ENCODE measurements around the gene MORC3. TPM values are rescaled to one million over a fixed set of nuclear protein-coding genes. Genes with fewer than 3 reads are reported as not detected.
A peak's percentile ranks its signal among the peaks of the same experiment; 100 is the strongest.
"Not testable (repeated sequence)": the region's sequence is repeated elsewhere in the genome, so short reads cannot be mapped to it uniquely, and the experiment has no call there.

Gene MORC3
- total RNA-seq, 1 experiment from 2014 or later = 35.2 TPM

DNA sequence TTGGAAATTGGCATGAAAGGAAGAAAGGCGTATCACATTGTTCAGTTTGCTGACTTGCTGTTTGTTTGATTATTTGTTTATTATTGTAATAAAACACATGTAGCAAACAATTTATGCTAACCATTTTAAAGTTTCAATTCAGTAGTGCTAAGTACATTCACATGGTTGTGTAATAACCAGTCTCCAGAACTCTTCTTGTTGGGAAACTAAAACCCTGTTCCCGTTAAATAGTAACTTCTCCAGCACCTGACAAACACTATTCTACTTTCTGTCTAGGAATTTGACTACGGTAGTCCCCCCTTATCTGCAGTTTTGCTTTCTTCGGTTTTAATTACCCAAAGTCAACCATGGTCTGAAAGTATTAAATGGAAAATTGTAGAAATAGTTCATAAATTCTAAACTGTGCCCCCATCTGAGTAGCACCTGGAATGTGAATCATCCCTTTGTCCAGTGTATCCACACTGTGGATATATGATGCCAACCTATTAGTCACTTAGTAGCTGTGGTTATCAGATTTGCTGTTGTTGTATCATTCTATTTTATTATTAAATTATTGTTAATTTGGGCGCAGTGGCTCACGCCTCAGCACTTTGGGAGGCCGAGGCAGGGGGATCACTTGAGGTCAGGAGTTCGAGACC, 5.5 kb downstream of the MORC3 start:
- DNase-seq (ENCODE audit: low read depth) = peak; percentile 70

DNA sequence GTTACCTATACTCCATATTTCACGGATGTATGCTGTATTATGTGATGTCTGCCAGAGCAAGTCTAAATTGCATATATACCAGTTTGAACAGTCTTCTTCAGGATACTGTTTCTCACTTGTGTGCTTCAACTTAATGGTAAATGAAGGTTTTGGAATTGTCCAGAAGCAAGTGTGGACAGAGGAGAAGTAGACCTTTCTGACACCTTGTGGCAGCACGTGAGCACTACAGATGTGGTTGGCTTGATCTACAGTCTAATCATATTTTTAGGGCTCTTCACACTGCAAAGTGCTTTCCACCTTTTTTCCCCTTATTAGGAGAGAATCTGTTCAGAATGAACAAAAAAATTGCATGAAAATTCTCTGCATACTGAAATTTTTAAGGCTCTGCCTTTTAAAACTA, 10.9 kb downstream of the MORC3 start:
- DNase-seq (ENCODE audit: low read depth) = peak; percentile 64

- peak; percentile 36 for DNase-seq (ENCODE audit: low read depth)
Observed at GRCh38 chr21:36337099-36337509, 17.1 kb downstream of the MORC3 start.

- DNase-seq (ENCODE audit: low read depth) = no peak
Observed at GRCh38 chr21:36338975-36339374, 19.0 kb downstream of the MORC3 start.

DNA sequence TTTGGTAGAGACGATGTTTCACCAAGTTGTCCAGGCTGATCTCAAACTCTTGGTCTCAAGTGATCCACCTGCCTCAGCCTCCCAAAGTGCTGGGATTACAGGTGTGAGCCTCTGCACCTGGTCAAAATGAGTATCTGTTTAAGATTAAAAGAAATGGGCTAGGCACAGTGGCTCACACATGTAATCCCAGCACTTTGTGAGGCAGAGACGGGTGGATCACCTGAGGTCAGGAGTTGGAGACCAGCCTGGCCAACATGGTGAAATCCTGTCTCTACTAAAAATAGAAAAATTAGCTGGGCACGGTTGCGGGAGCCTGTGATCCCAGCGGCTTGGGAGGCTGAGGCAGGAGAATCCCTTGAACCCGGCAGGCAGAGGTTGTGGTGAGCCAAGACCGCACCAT, 22.6 kb downstream of the MORC3 start:
- not testable (repeated sequence) for DNase-seq (ENCODE audit: low read depth)

DNA sequence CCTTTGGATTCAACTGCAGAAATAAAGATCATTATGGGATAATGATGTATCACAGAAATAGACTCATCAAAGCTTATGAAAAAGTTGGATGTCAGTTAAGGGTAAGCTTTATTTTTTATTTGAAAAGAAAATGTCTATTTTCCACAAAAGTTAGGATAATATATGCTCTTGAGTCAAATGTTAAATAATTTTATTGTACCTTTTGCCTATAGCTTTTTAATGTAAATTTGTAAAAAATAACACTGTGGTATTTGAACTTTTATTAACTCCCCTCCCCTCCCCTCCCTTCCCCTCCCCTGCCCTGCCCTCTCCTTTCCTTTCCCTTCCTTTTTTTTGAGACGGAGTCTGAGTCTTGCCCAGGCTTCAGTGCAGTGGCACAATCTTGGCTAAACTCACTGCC, 24.9 kb downstream of the MORC3 start:
- no peak for DNase-seq (ENCODE audit: low read depth)

DNA sequence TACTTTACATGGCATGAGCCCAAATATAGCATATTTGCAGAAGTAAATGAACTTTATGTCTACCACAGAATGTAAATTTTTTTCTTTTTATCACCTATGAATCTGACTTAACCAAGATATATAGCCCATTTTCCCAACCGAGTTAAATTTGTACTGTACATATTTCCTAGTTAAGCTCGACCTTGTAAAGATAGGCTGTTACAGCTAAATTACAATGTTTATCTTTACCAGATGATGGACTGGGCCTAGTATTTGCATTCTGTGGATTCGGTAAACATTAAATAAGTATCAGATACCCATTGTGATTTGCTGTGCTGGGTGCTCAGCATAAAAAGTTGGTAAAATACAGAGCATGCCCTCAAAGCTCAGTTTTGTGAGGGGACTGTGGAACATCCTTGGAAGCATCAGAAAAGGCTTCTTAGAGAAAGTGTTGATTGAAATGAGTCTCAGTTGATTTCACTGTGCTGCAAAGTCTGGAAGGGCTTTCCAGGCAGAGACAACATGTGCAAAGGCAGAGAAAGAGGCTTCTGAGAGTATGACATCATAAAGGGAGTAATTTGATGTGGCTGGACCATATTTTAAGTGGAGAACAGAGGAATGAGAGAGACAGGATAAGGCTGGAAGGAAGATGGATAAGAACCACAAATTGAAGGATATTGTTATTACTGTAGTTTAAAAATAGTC, 27.4 kb downstream of the MORC3 start:
- DNase-seq (ENCODE audit: low read depth) = peak; percentile 26

DNA sequence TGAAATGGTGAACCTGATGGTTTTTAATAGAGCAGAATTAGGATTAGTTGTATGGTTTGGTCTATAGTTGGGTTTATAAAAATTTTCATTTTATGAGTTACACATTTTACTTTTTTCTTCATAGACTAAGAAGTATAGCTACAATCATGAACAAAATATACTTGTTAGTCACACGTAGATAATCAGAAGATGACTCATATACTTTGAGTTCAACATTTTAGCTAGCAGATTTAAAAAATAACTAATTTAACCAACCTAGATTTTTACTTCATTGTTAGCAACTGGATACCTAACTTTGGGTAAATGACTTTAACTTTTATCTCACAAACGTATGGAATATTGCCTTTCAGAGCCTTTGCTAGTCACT, 27.9 kb downstream of the MORC3 start:
- peak; percentile 29 for DNase-seq (ENCODE audit: low read depth)

GRCh38 chr21:36349315-36349714, 29.3 kb downstream of the MORC3 start:
- DNase-seq (ENCODE audit: low read depth) = no peak

- DNase-seq (ENCODE audit: low read depth) = peak; percentile 66
Observed at GRCh38 chr21:36350282-36350910, 30.4 kb downstream of the MORC3 start.

- no peak for DNase-seq (ENCODE audit: low read depth)
Observed at GRCh38 chr21:36354918-36355680, 35.1 kb downstream of the MORC3 start.

GRCh38 chr21:36355868-36356267, 35.9 kb downstream of the MORC3 start:
- no peak for DNase-seq (ENCODE audit: low read depth)

GRCh38 chr21:36359185-36359584, 39.2 kb downstream of the MORC3 start:
- DNase-seq (ENCODE audit: low read depth) = no peak

- DNase-seq (ENCODE audit: low read depth) = no peak
Observed at GRCh38 chr21:36369064-36369685, 49.2 kb downstream of the MORC3 start.

DNA sequence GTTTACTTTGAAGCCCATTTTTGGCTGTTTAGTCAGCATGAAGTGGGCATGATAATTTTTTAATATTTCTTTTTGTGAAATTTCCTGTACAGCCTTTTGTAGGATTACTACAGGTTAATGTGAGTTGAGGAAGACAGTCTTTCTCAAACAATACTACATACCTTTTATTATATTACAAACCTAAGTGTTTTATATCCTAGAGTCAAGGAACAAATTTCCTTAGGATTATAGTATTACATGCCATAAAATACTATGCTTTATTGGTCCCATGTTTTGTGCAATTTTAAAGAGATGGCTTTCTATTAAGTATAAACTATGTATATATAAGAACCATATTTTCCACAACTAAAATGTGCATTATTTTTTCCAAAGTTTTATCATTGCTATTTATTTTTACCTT, 56.0 kb downstream of the MORC3 start:
- DNase-seq (ENCODE audit: low read depth) = no peak

DNA sequence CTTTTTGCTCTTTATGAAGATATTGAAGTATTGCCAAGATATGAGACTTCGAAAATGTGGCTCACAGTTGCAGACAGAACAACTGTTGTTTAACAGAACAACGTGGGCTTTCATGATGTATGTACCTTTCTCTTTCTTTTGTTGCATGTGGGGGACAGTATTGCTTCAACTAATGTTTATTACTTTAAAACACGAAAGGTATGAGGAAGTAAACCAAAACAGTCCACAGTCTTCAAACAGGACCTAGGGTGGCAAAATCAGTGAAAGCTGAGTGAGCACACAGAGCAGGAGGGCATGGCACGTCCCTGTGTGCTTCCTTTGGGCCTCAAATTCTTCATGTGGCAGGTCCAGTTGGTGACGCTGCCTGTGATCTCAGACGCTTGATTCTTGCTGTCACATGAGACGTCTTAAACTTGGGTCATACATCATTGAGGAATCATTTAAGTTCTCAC, 57.4 kb downstream of the MORC3 start:
- DNase-seq (ENCODE audit: low read depth) = no peak

DNA sequence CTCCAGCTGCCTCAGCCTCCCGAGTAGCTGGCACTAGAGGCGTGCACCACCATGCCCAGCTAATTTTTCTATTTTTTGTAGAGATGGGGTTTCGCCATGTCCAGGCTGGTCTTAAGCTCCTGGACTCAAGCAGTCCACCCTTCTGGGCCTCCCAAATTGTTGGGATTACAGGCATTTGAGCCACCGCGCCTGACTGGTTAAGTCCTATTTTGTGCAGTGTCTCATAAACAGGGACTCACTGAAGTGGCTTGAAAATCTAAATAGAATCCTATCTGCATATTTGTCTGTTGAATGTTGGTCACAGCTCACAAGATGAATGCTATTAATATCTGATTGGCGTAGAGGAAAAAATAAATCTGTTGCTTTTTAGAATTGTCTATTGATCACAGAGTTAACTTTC, 59.3 kb downstream of the MORC3 start:
- DNase-seq (ENCODE audit: low read depth) = no peak

GRCh38 chr21:36381841-36382589, 62.0 kb downstream of the MORC3 start:
- DNase-seq (ENCODE audit: low read depth) = peak; percentile 38

DNA sequence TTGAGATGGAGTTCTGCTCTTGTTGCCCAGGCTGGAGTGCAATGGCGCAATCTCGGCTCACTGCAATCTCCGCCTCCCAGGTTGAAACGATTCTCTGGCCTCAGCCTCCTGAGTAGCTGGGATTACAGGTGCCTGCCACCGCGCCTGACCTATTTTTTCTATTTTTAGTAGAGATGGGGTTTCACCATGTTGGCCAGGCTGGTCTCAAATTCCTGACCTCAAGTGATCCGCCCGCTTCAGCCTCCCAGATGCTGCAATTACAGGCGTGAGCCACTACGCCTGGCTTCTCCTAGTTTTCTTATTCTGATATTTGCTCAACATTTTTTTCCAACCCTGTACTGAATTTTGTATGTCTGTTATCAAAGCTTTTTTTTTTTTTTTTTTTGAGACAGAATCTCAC, 62.7 kb downstream of the MORC3 start:
- DNase-seq (ENCODE audit: low read depth) = not testable (repeated sequence)

DNA sequence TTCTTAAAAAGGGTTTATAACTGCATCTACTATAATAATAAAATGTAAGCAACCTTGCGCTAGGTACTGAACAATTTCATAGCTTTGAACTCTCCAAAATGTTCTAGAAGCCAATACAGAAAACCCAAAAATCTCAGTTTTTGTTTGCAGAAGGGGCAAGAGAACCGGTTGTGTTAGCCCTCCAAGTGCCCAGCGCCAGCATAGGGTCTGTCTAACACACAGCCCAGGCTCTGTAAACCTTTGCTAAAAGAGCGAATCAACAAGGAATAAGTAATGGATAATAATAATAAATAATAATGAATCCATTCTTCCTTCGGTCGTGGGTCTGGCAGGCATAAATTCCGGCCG, 64.9 kb downstream of the MORC3 start:
- no peak for DNase-seq (ENCODE audit: low read depth)
